ENCODE data around the gene ZYX. TPM values are rescaled to one million over a fixed set of nuclear protein-coding genes. Genes with fewer than 3 reads are reported as not detected.

Gene ZYX
- total RNA-seq, 2 donors from 2014 or later: 116 to 146 TPM

GRCh38 chr7:143426479-143427142, 45.5 kb downstream of the ZYX start:
- Mint-ChIP-seq H3K9me3 (no peaks in the 10 kb centered on the region), H3K27ac (peak overlapping the region; percentile 70), H3K27me3 (no peaks in the 10 kb centered on the region), H3K36me3 (ENCODE audit: low read depth) (no peaks in the 10 kb centered on the region), H3K4me3 (peak overlapping the region; percentile 24), H3K4me1 (peaks cover 6% of the 10 kb centered on the region)
- peak; percentile 38 for ATAC-seq (replicated peaks)

GRCh38 chr7:143429770-143430698, 48.9 kb downstream of the ZYX start:
- H3K9me3 Mint-ChIP-seq: no peaks in the 10 kb centered on the region
- H3K4me3 Mint-ChIP-seq: no peak overlapping the region
- no peak overlapping the region for H3K27ac Mint-ChIP-seq
- no peaks in the 10 kb centered on the region for H3K36me3 Mint-ChIP-seq (ENCODE audit: low read depth)
- no peaks in the 10 kb centered on the region for H3K27me3 Mint-ChIP-seq
- no peak for ATAC-seq (replicated peaks)
- peaks cover 6% of the 10 kb centered on the region for H3K4me1 Mint-ChIP-seq

GRCh38 chr7:143431109-143431508, 50.0 kb downstream of the ZYX start:
- ATAC-seq (replicated peaks): no peak
- H3K36me3 Mint-ChIP-seq (ENCODE audit: low read depth): no peaks in the 10 kb centered on the region
- no peak overlapping the region for H3K4me3 Mint-ChIP-seq
- peaks cover 6% of the 10 kb centered on the region for H3K4me1 Mint-ChIP-seq
- H3K27me3 Mint-ChIP-seq: no peaks in the 10 kb centered on the region
- H3K27ac Mint-ChIP-seq: peak overlapping the region; percentile 37
- no peaks in the 10 kb centered on the region for H3K9me3 Mint-ChIP-seq

- Mint-ChIP-seq H3K36me3 (ENCODE audit: low read depth) (no peaks in the 10 kb centered on the region), H3K27me3 (no peaks in the 10 kb centered on the region), H3K4me3 (no peak overlapping the region), H3K27ac (no peak overlapping the region), H3K4me1 (peaks cover 11% of the 10 kb centered on the region), H3K9me3 (no peaks in the 10 kb centered on the region)
- no peak for ATAC-seq (replicated peaks)
Observed at GRCh38 chr7:143433759-143434158, 52.6 kb downstream of the ZYX start.

GRCh38 chr7:143434660-143435059, 53.5 kb downstream of the ZYX start:
- Mint-ChIP-seq H3K27ac (no peak overlapping the region), H3K4me3 (no peak overlapping the region), H3K9me3 (no peaks in the 10 kb centered on the region), H3K4me1 (peaks cover 13% of the 10 kb centered on the region), H3K27me3 (no peaks in the 10 kb centered on the region), H3K36me3 (ENCODE audit: low read depth) (no peaks in the 10 kb centered on the region)
- ATAC-seq (replicated peaks): no peak

GRCh38 chr7:143435266-143435665, 54.1 kb downstream of the ZYX start:
- H3K27me3 Mint-ChIP-seq: no peaks in the 10 kb centered on the region
- H3K36me3 Mint-ChIP-seq (ENCODE audit: low read depth): no peaks in the 10 kb centered on the region
- no peak for ATAC-seq (replicated peaks)
- H3K27ac Mint-ChIP-seq: peak overlapping the region; percentile 34
- H3K9me3 Mint-ChIP-seq: no peaks in the 10 kb centered on the region
- peaks cover 16% of the 10 kb centered on the region for H3K4me1 Mint-ChIP-seq
- no peak overlapping the region for H3K4me3 Mint-ChIP-seq

- Mint-ChIP-seq H3K27me3 (no peaks in the 10 kb centered on the region), H3K27ac (no peak overlapping the region), H3K4me1 (peaks cover 16% of the 10 kb centered on the region), H3K4me3 (no peak overlapping the region), H3K9me3 (no peaks in the 10 kb centered on the region), H3K36me3 (ENCODE audit: low read depth) (no peaks in the 10 kb centered on the region)
- ATAC-seq (replicated peaks): no peak
Observed at GRCh38 chr7:143436325-143436946, 55.3 kb downstream of the ZYX start.

GRCh38 chr7:143437578-143437977, 56.4 kb downstream of the ZYX start:
- H3K4me1 Mint-ChIP-seq: peaks cover 16% of the 10 kb centered on the region
- ATAC-seq (replicated peaks): peak; percentile 29
- no peaks in the 10 kb centered on the region for H3K9me3 Mint-ChIP-seq
- H3K27me3 Mint-ChIP-seq: no peaks in the 10 kb centered on the region
- peak overlapping the region; percentile 35 for H3K4me3 Mint-ChIP-seq
- peak overlapping the region; percentile 72 for H3K27ac Mint-ChIP-seq
- H3K36me3 Mint-ChIP-seq (ENCODE audit: low read depth): no peaks in the 10 kb centered on the region

- Mint-ChIP-seq H3K27me3 (no peaks in the 10 kb centered on the region), H3K9me3 (no peaks in the 10 kb centered on the region), H3K27ac (no peak overlapping the region), H3K4me1 (peaks cover 16% of the 10 kb centered on the region), H3K36me3 (ENCODE audit: low read depth) (no peaks in the 10 kb centered on the region), H3K4me3 (no peak overlapping the region)
- ATAC-seq (replicated peaks): no peak
Observed at GRCh38 chr7:143439866-143440265, 58.7 kb downstream of the ZYX start.

Other genes starting within 250 kb of the ZYX start
- not detected for gene PIP, start 249.3 kb upstream of the ZYX start, total RNA-seq
- gene TAS2R39, start 197.9 kb upstream of the ZYX start, total RNA-seq: not detected
- gene TAS2R40, start 159.3 kb upstream of the ZYX start, total RNA-seq: not detected
- gene GSTK1, start 117.9 kb upstream of the ZYX start, total RNA-seq: 100 to 1,000 TPM; 214 to 269 TPM
- 1 to 10 TPM in 1 of 2 donors, under 1 TPM in 1; 0.86 to 1.9 TPM for gene TMEM139, start 96.4 kb upstream of the ZYX start, total RNA-seq
- 100 to 1,000 TPM; 110 to 119 TPM for gene CASP2, start 93.0 kb upstream of the ZYX start, total RNA-seq
- under 1 TPM in 1 of 2 donors, not detected in 1; 0.11 TPM for gene CLCN1, start 65.2 kb upstream of the ZYX start, total RNA-seq
- gene FAM131B, start 18.6 kb upstream of the ZYX start, total RNA-seq: 1 to 10 TPM in 1 of 2 donors, under 1 TPM in 1; 0.85 to 1.1 TPM
- 1 to 10 TPM in 1 of 2 donors, under 1 TPM in 1; 0.65 to 1.8 TPM for gene EPHA1, start 27.5 kb downstream of the ZYX start, total RNA-seq
- gene TAS2R60, start 62.1 kb downstream of the ZYX start, total RNA-seq: not detected
- not detected for gene TAS2R41, start 96.5 kb downstream of the ZYX start, total RNA-seq
- gene CTAGE15, start 190.5 kb downstream of the ZYX start, total RNA-seq: 1 to 10 TPM in 1 of 2 donors, under 1 TPM in 1; 0.56 to 2.7 TPM
- gene TCAF2, start 239.6 kb downstream of the ZYX start, total RNA-seq: 100 to 1,000 TPM in 1 of 2 donors, 10 to 100 TPM in 1; 73.1 to 106 TPM

Measured in activated T-helper 17 cell treated with anti-CD3 and anti-CD28 coated beads, Interleukin-2, amount 50 U/mL, for 72 hours (primary cell).